ENCODE results near the gene MAN1A2.
"Not testable (repeated sequence)": the region's sequence is repeated elsewhere in the genome, so short reads cannot be mapped to it uniquely, and the experiment has no call there.

Gene MAN1A2

GRCh38 chr1:117466761-117467160, 99.5 kb downstream of the MAN1A2 start:
- Histone ChIP-seq H4K20me1 (ENCODE audit: insufficient read depth) (no peaks in the 10 kb centered on the region), H3K27me3 (ENCODE audit: insufficient read depth, low read depth) (no peaks in the 10 kb centered on the region), H3K4me3 (IDR thresholded peaks at IDR 0.05; ENCODE audit: insufficient read depth, low read depth, low read length) (no peak overlapping the region), H3K79me2 (ENCODE audit: insufficient read depth, low read depth) (no peaks in the 10 kb centered on the region), H2AFZ (ENCODE audit: low read depth) (no peak overlapping the region), H3K4me2 (no peak overlapping the region), H3K9ac (no peak overlapping the region), H3K36me3 (ENCODE audit: insufficient read depth) (no peaks in the 10 kb centered on the region), H3K27ac (no peak overlapping the region), H3K4me1 (ENCODE audit: low read depth, poor library complexity, severe bottlenecking) (no peaks in the 10 kb centered on the region)
- no peak for TF ChIP-seq CTCF (conservative IDR thresholded peaks at IDR 0.05; ENCODE audit: low read depth, low read length)

- H4K20me1 ChIP-seq (ENCODE audit: insufficient read depth), result no peaks in the 10 kb centered on the region
- H3K4me3 ChIP-seq (IDR thresholded peaks at IDR 0.05; ENCODE audit: insufficient read depth, low read depth, low read length), result no peak overlapping the region
- no peak overlapping the region for H3K9ac ChIP-seq
- no peak overlapping the region for H3K4me2 ChIP-seq
- no peak overlapping the region for H2AFZ ChIP-seq (ENCODE audit: low read depth)
- H3K4me1 ChIP-seq (ENCODE audit: low read depth, poor library complexity, severe bottlenecking), result no peaks in the 10 kb centered on the region
- TF ChIP-seq CTCF (conservative IDR thresholded peaks at IDR 0.05; ENCODE audit: low read depth, low read length), result no peak
- no peaks in the 10 kb centered on the region for H3K27me3 ChIP-seq (ENCODE audit: insufficient read depth, low read depth)
- no peaks in the 10 kb centered on the region for H3K79me2 ChIP-seq (ENCODE audit: insufficient read depth, low read depth)
- no peaks in the 10 kb centered on the region for H3K36me3 ChIP-seq (ENCODE audit: insufficient read depth)
- H3K27ac ChIP-seq, result no peak overlapping the region
These were observed 100.1 kb downstream of the MAN1A2 start for GRCh38 chr1:117467336-117467735.

- H3K4me2 ChIP-seq, result no peak overlapping the region
- no peaks in the 10 kb centered on the region for H3K27me3 ChIP-seq (ENCODE audit: insufficient read depth, low read depth)
- no peak overlapping the region for H3K4me3 ChIP-seq (IDR thresholded peaks at IDR 0.05; ENCODE audit: insufficient read depth, low read depth, low read length)
- TF ChIP-seq CTCF (conservative IDR thresholded peaks at IDR 0.05; ENCODE audit: low read depth, low read length), result no peak
- H4K20me1 ChIP-seq (ENCODE audit: insufficient read depth), result no peaks in the 10 kb centered on the region
- no peak overlapping the region for H3K9ac ChIP-seq
- no peak overlapping the region for H2AFZ ChIP-seq (ENCODE audit: low read depth)
- no peaks in the 10 kb centered on the region for H3K4me1 ChIP-seq (ENCODE audit: low read depth, poor library complexity, severe bottlenecking)
- no peaks in the 10 kb centered on the region for H3K36me3 ChIP-seq (ENCODE audit: insufficient read depth)
- H3K27ac ChIP-seq, result no peak overlapping the region
- H3K79me2 ChIP-seq (ENCODE audit: insufficient read depth, low read depth), result no peaks in the 10 kb centered on the region
These were observed 105.8 kb downstream of the MAN1A2 start for GRCh38 chr1:117473063-117473462.

GRCh38 chr1:117475495-117475894, 108.2 kb downstream of the MAN1A2 start:
- not testable (repeated sequence) for H3K79me2 ChIP-seq (ENCODE audit: insufficient read depth, low read depth); H3K4me1 ChIP-seq (ENCODE audit: low read depth, poor library complexity, severe bottlenecking); H3K4me3 ChIP-seq (IDR thresholded peaks at IDR 0.05; ENCODE audit: insufficient read depth, low read depth, low read length); H2AFZ ChIP-seq (ENCODE audit: low read depth); H3K4me2 ChIP-seq; H3K36me3 ChIP-seq (ENCODE audit: insufficient read depth); H3K27me3 ChIP-seq (ENCODE audit: insufficient read depth, low read depth); H3K9ac ChIP-seq; H3K27ac ChIP-seq; H4K20me1 ChIP-seq (ENCODE audit: insufficient read depth)

- Histone ChIP-seq H3K4me2 (no peak overlapping the region), H3K27me3 (ENCODE audit: insufficient read depth, low read depth) (no peaks in the 10 kb centered on the region), H3K4me1 (ENCODE audit: low read depth, poor library complexity, severe bottlenecking) (no peaks in the 10 kb centered on the region), H3K79me2 (ENCODE audit: insufficient read depth, low read depth) (no peaks in the 10 kb centered on the region), H3K36me3 (ENCODE audit: insufficient read depth) (no peaks in the 10 kb centered on the region), H3K27ac (no peak overlapping the region), H4K20me1 (ENCODE audit: insufficient read depth) (no peaks in the 10 kb centered on the region), H3K4me3 (IDR thresholded peaks at IDR 0.05; ENCODE audit: insufficient read depth, low read depth, low read length) (no peak overlapping the region), H3K9ac (no peak overlapping the region), H2AFZ (ENCODE audit: low read depth) (no peak overlapping the region)
- no peak for TF ChIP-seq CTCF (conservative IDR thresholded peaks at IDR 0.05; ENCODE audit: low read depth, low read length)
These were observed 111.8 kb downstream of the MAN1A2 start for GRCh38 chr1:117479086-117479485.
